Ishikawa (cell line): Measurements from ENCODE around the gene RASA4B.

Experiments
- CEBPB ChIP-seq: IDR thresholded peaks from 2 replicates; pipeline ENCODE4 v1.6.1; 2012
- CREB1 ChIP-seq: IDR thresholded peaks from 2 replicates; pipeline ENCODE4 v1.6.1; 2012; ENCODE audit warnings: low read depth
- EGR1 ChIP-seq: IDR thresholded peaks from 2 replicates; pipeline ENCODE4 v1.6.1; 2012
- EP300 ChIP-seq: IDR thresholded peaks from 2 replicates; pipeline ENCODE4 v1.6.1; 2012; ENCODE audit warnings: borderline replicate concordance
- FOXM1 ChIP-seq: IDR thresholded peaks from 2 replicates; pipeline ENCODE4 v1.6.1; 2012; ENCODE audit warnings: low read depth, borderline replicate concordance
- MAX ChIP-seq: IDR thresholded peaks from 2 replicates; pipeline ENCODE4 v1.6.1; 2012
- NFIC ChIP-seq: IDR thresholded peaks from 2 replicates; pipeline ENCODE4 v1.6.1; 2012
- RAD21 ChIP-seq: IDR thresholded peaks from 2 replicates; pipeline ENCODE4 v1.6.1; 2012; ENCODE audit warnings: low read depth
- REST ChIP-seq: IDR thresholded peaks from 2 replicates; pipeline ENCODE4 v1.6.1; 2012; ENCODE audit warnings: low read depth, mild to moderate bottlenecking
- TAF1 ChIP-seq: IDR thresholded peaks from 2 replicates; pipeline ENCODE4 v1.6.1; 2012; ENCODE audit warnings: low read depth, mild to moderate bottlenecking
- TCF12 ChIP-seq: IDR thresholded peaks from 2 replicates; pipeline ENCODE4 v1.6.1; 2012; ENCODE audit warnings: low read depth
- TEAD4 ChIP-seq: IDR thresholded peaks from 2 replicates; pipeline ENCODE4 v1.6.1; 2012
- USF1 ChIP-seq: IDR thresholded peaks from 2 replicates; pipeline ENCODE4 v1.6.1; 2012
- YY1 ChIP-seq: IDR thresholded peaks from 2 replicates; pipeline ENCODE4 v1.6.1; 2012; ENCODE audit warnings: low read depth
- ZBTB7A ChIP-seq: IDR thresholded peaks from 2 replicates; pipeline ENCODE4 v1.6.1; 2012; ENCODE audit warnings: low read depth

Gene RASA4B

GRCh38 chr7:102456327-102456726 is 61.2 kb downstream of the RASA4B start:
- TF ChIP-seq RAD21 (no peak), NFIC (no peak), TEAD4 (no peak), TAF1 (no peak), CEBPB (no peak), EP300 (no peak), USF1 (no peak)

GRCh38 chr7:102455596-102455995 is 62.0 kb downstream of the RASA4B start:
- TF ChIP-seq FOXM1: no peak
- TF ChIP-seq ZBTB7A: no peak
- no peak for TF ChIP-seq EP300

- TF ChIP-seq MAX (no peak), FOXM1 (no peak), NFIC (no peak), YY1 (no peak), TEAD4 (no peak), RAD21 (no peak), USF1 (no peak), EP300 (no peak), CEBPB (no peak), EGR1 (no peak), REST (no peak), TCF12 (no peak), TAF1 (no peak), ZBTB7A (no peak), CREB1 (no peak)
These were observed 63.1 kb downstream of the RASA4B start for GRCh38 chr7:102454468-102454867.

GRCh38 chr7:102453319-102453718 is 64.3 kb downstream of the RASA4B start:
- TF ChIP-seq EP300 (no peak), EGR1 (no peak), MAX (no peak)

- TF ChIP-seq CREB1 (no peak), EGR1 (no peak), TAF1 (no peak), TEAD4 (no peak), FOXM1 (no peak), RAD21 (no peak), NFIC (no peak), YY1 (no peak), REST (no peak), ZBTB7A (no peak), CEBPB (no peak), USF1 (no peak), MAX (no peak), TCF12 (no peak), EP300 (no peak)
These were observed 65.1 kb downstream of the RASA4B start for GRCh38 chr7:102452451-102452850.

- 0 out of 2 replicates have a peak, but pooled peaks have one; percentile 7 for TF ChIP-seq TEAD4
- no peak for TF ChIP-seq CEBPB
- TF ChIP-seq YY1: no peak
These were observed 66.1 kb downstream of the RASA4B start for GRCh38 chr7:102451371-102452054.
